HAP-1 (cell line): ENCODE data around the gene MNT.

Experiments used
- DNase-seq, 2 experiments: peaks; one replicate each; pipeline ENCODE4 v3.0.0-alpha.2; 2016 to 2020; ENCODE audit warnings: low spot score in 2 of 2
- H3K27me3 ChIP-seq: fragments of 250-450 bp; sonication (Bioruptor Pico); 2 replicates; pipeline ENCODE4 v1.5.1; 2020; ENCODE audit warnings: low read depth, mild to moderate bottlenecking, moderate library complexity
- H3K36me3 ChIP-seq: fragments of 250-450 bp; sonication (Bioruptor Pico); replicated peaks from 2 replicates; pipeline ENCODE4 v1.5.1; 2020; ENCODE audit warnings: mild to moderate bottlenecking
- H3K4me1 ChIP-seq: fragments of 250-450 bp; sonication (Bioruptor Pico); 2 replicates; pipeline ENCODE4 v1.5.1; 2020; ENCODE audit warnings: mild to moderate bottlenecking
- H3K4me3 ChIP-seq: fragments of 250-450 bp; sonication (Bioruptor Pico); 2 replicates; pipeline ENCODE4 v1.5.1; 2020; ENCODE audit warnings: mild to moderate bottlenecking, moderate library complexity
- H3K9me3 ChIP-seq: fragments of 250-450 bp; sonication (Bioruptor Pico); 2 replicates; pipeline ENCODE4 v1.5.1; 2020; ENCODE audit warnings: mild to moderate bottlenecking, moderate library complexity
- in situ Hi-C: fragments of 300-500 bp; cut with MboI; formaldehyde crosslinking; loops from 3 replicates; pipeline ENCODE4 v1.14.3; 2020; ENCODE audit warnings: low sequenced_read_pairs, inconsistent platforms, mixed read lengths

The MNT gene

DNA sequence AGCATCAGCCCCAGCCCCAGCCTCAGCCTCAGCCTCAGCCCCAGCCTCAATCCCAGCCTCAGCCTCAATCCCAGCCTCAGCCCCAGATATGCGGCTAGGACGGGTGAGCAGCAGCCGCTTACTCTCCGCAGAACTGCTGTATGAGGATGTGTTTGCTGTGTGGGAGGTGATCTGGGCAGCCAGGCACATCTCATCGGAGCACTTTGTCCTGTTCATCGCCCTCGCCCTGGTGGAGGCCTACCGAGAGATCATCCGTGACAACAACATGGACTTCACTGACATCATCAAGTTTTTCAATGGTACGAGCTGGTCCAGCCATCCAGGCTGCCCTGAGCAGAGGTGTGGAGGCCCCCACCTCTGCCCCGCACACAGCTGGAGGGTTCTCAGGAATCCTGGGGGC lies 22.0 kb downstream of the MNT start:
- in situ Hi-C loops, result loop anchor here (5.0 to 25.0 kb wide), 2 partner anchors 43 to 633 kb away; no protein-coding TSS in a partner anchor
- Histone ChIP-seq H3K27me3 (no peaks in the 10 kb centered on the region), H3K9me3 (no peaks in the 10 kb centered on the region), H3K36me3 (peaks cover 27% of the 10 kb centered on the region), H3K4me1 (peaks cover 4% of the 10 kb centered on the region; the same call in 1 of the 2 replicates), H3K4me3 (no peak overlapping the region)
- DNase-seq, result no peak

GRCh38 chr17:2377659-2378058 lies 23.2 kb downstream of the MNT start:
- in situ Hi-C loops, result loop anchor here (5.0 to 25.0 kb wide), 2 partner anchors 45 to 635 kb away; no protein-coding TSS in a partner anchor
- Histone ChIP-seq H3K4me1 (peaks cover 2% of the 10 kb centered on the region; the same call in 1 of the 2 replicates), H3K4me3 (no peak overlapping the region), H3K27me3 (no peaks in the 10 kb centered on the region), H3K36me3 (peaks cover 23% of the 10 kb centered on the region), H3K9me3 (no peaks in the 10 kb centered on the region)
- DNase-seq, result no peak

DNA sequence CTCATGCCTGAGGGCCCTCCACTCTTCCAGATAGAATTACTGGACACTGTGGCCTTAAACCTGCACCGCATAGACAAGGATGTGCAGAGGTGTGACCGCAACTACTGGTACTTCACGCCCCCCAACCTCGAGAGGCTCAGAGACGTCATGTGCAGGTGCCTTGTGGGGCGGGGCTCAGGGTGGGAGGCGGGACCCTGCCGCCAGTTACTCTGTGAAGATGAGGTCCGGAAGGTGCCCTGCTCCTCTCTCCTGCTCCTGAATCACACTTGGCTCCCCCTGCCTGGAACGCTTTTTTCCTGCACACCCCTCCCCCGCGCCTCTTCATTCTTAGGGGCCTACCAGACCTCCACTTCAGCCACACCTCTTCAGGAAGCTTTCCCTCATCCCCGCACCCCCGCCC lies 24.8 kb downstream of the MNT start:
- peaks cover 20% of the 10 kb centered on the region for H3K36me3 ChIP-seq
- no peaks in the 10 kb centered on the region for H3K27me3 ChIP-seq
- H3K4me3 ChIP-seq, result no peak overlapping the region
- H3K4me1 ChIP-seq, result no peaks in the 10 kb centered on the region
- in situ Hi-C loops, result loop anchor here (5.0 to 25.0 kb wide), 2 partner anchors 46 to 636 kb away; no protein-coding TSS in a partner anchor
- DNase-seq, result no peak
- no peaks in the 10 kb centered on the region for H3K9me3 ChIP-seq

GRCh38 chr17:2375406-2375805 lies 25.5 kb downstream of the MNT start:
- H3K4me1 ChIP-seq, result no peaks in the 10 kb centered on the region
- peaks cover 17% of the 10 kb centered on the region for H3K36me3 ChIP-seq
- no peaks in the 10 kb centered on the region for H3K9me3 ChIP-seq
- H3K27me3 ChIP-seq, result no peaks in the 10 kb centered on the region
- DNase-seq, result no peak
- H3K4me3 ChIP-seq, result no peak overlapping the region
- in situ Hi-C loops, result loop anchor here (5.0 to 25.0 kb wide), 2 partner anchors 47 to 637 kb away; no protein-coding TSS in a partner anchor

GRCh38 chr17:2374549-2375285 lies 26.1 kb downstream of the MNT start:
- H3K4me1 ChIP-seq, result no peaks in the 10 kb centered on the region
- in situ Hi-C loops, result loop anchor here (5.0 to 25.0 kb wide), 2 partner anchors 48 to 638 kb away; no protein-coding TSS in a partner anchor
- H3K36me3 ChIP-seq, result peaks cover 17% of the 10 kb centered on the region

DNA sequence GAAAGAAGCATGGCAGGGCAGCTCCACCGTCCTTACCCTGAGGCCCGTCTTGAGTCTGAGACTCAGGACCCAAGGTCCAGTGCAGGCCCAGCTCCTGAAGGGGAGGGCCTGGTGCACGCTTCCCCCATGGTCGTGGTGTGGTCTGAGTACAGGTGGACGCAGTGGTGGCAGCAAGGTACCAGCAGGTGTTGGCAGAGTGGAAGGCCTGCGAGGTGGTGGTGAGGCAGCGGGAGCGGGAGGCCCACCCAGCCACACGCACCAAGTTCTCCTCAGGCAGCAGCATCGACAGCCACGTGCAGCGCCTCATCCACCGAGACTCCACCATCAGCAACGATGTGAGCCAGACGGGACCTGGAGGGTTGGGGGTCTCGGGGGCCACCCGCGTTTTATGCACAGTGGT lies 27.7 kb downstream of the MNT start:
- in situ Hi-C loops, result no loop called here
- Histone ChIP-seq H3K27me3 (no peaks in the 10 kb centered on the region), H3K4me1 (no peaks in the 10 kb centered on the region), H3K9me3 (no peaks in the 10 kb centered on the region), H3K4me3 (no peak overlapping the region), H3K36me3 (peaks cover 17% of the 10 kb centered on the region)
- DNase-seq, result no peak

More at GRCh38 chr17:2374549-2375285, 26.1 kb downstream of the MNT start:
- no peaks in the 10 kb centered on the region for H3K9me3 ChIP-seq
- no peaks in the 10 kb centered on the region for H3K27me3 ChIP-seq
- no peak overlapping the region for H3K4me3 ChIP-seq
- no peak for DNase-seq

DNA sequence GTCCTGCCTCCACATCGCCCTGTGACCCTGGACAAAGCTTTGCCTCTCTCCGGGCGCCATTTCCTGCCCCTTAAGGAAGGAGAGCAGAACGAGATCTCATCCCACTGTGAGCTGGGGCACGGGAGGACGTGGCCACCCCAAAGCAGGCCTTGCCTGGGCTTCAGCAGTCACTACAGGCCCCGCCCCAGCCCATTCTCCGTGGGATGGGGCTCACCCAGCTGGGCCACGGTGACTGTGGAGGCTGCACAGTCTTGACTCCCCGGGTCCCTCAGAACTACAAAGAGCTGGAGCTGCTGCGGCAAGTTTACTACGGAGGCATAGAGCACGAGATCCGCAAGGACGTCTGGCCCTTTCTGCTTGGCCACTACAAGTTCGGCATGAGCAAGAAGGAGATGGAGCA lies 28.2 kb downstream of the MNT start:
- Histone ChIP-seq H3K36me3 (peaks cover 17% of the 10 kb centered on the region), H3K27me3 (no peaks in the 10 kb centered on the region)
- in situ Hi-C loops, result no loop called here

GRCh38 chr17:2372180-2372579 lies 28.7 kb downstream of the MNT start:
- Histone ChIP-seq H3K9me3 (no peaks in the 10 kb centered on the region), H3K4me1 (no peaks in the 10 kb centered on the region), H3K36me3 (peaks cover 17% of the 10 kb centered on the region), H3K4me3 (no peak overlapping the region), H3K27me3 (no peaks in the 10 kb centered on the region)
- in situ Hi-C loops, result no loop called here
- DNase-seq, result no peak

More for the DNA sequence above, 28.2 kb downstream of the MNT start:
- H3K9me3 ChIP-seq, result no peaks in the 10 kb centered on the region
- H3K4me3 ChIP-seq, result no peak overlapping the region
- DNase-seq, result no peak
- H3K4me1 ChIP-seq, result no peaks in the 10 kb centered on the region

GRCh38 chr17:2371183-2372130 lies 29.4 kb downstream of the MNT start:
- Histone ChIP-seq H3K9me3 (no peaks in the 10 kb centered on the region), H3K36me3 (peaks cover 11% of the 10 kb centered on the region), H3K4me3 (no peak overlapping the region), H3K4me1 (no peaks in the 10 kb centered on the region), H3K27me3 (no peaks in the 10 kb centered on the region)
- in situ Hi-C loops, result no loop called here
- no peak for DNase-seq

- H3K9me3 ChIP-seq, result no peaks in the 10 kb centered on the region
- no peaks in the 10 kb centered on the region for H3K4me1 ChIP-seq
- in situ Hi-C loops, result no loop called here
- no peaks in the 10 kb centered on the region for H3K27me3 ChIP-seq
- no peak overlapping the region for H3K4me3 ChIP-seq
- H3K36me3 ChIP-seq, result peaks cover 7% of the 10 kb centered on the region; the same call in 1 of the 2 replicates
- no peak for DNase-seq
These were observed 30.7 kb downstream of the MNT start for GRCh38 chr17:2370211-2370589.

DNA sequence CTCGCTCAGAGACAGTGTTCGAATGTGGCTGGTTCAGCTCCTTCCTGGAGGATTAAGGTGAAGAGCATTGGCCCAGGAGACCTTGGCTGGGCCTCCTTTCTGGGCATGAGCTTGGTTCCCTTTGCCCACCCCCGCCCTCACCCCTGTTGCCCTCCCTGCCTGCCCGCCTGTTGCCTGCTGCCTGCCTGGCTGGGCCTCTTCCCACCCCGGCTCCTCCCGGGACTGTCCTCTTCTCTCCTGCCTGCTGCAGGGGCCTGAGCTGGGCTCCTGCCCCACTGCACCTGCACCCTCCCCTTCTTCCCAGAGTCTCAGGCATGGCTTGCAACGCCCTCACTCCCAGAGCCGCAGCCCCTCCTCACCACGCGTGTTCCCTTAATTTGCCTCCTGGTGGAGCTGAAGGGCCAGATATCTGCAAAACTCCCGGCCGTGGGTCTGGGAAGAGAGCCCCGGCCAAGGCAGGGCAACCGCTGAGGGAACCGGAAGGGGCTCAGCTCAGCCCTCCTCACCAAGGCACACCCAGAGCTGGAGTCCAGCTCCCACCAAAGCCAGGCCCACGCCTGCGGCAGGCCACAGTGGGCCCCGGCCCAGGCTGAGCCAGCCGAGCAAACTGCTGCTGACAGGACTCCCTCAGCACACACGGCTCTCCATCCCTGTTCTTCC lies 31.2 kb downstream of the MNT start:
- DNase-seq, result peak in 1 of 2 experiments; percentile 40
- in situ Hi-C loops, result no loop called here
- peaks cover 5% of the 10 kb centered on the region for H3K36me3 ChIP-seq

DNA sequence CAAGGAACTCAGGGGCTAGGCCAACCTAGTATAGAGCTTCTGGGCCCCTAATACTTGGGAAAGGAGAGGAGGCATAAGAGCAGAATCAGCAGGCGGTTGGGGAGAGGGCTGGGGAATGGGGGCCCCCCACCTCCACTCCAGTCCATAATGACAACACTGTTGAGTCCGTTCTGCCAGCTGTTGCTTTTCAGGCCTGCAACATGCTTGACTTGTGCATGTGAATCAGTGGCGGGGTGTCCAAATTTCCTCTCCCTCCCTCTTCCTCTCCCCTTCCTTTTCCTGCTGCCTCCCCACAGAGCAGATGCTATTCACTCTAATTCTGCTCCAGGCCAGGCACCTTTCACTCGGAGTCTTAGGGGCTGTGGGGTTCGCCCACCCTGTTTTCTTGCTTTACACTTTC lies 31.8 kb downstream of the MNT start:
- no peak overlapping the region for H3K4me3 ChIP-seq
- DNase-seq, result no peak
- in situ Hi-C loops, result no loop called here
- H3K27me3 ChIP-seq, result no peaks in the 10 kb centered on the region
- peaks cover 5% of the 10 kb centered on the region for H3K36me3 ChIP-seq
- no peaks in the 10 kb centered on the region for H3K9me3 ChIP-seq
- no peaks in the 10 kb centered on the region for H3K4me1 ChIP-seq

More for the DNA sequence above, 31.2 kb downstream of the MNT start:
- H3K9me3 ChIP-seq, result no peaks in the 10 kb centered on the region
- no peak overlapping the region for H3K4me3 ChIP-seq
- H3K4me1 ChIP-seq, result no peaks in the 10 kb centered on the region
- H3K27me3 ChIP-seq, result no peaks in the 10 kb centered on the region

- H3K27me3 ChIP-seq, result no peaks in the 10 kb centered on the region
- H3K4me1 ChIP-seq, result no peaks in the 10 kb centered on the region
- H3K9me3 ChIP-seq, result no peaks in the 10 kb centered on the region
- H3K36me3 ChIP-seq, result peaks cover 5% of the 10 kb centered on the region
- no peak for DNase-seq
- in situ Hi-C loops, result no loop called here
- H3K4me3 ChIP-seq, result no peak overlapping the region
These were observed 32.5 kb downstream of the MNT start for GRCh38 chr17:2368359-2368758.
